ENCODE results near the gene INPP4B.

The INPP4B gene

DNA sequence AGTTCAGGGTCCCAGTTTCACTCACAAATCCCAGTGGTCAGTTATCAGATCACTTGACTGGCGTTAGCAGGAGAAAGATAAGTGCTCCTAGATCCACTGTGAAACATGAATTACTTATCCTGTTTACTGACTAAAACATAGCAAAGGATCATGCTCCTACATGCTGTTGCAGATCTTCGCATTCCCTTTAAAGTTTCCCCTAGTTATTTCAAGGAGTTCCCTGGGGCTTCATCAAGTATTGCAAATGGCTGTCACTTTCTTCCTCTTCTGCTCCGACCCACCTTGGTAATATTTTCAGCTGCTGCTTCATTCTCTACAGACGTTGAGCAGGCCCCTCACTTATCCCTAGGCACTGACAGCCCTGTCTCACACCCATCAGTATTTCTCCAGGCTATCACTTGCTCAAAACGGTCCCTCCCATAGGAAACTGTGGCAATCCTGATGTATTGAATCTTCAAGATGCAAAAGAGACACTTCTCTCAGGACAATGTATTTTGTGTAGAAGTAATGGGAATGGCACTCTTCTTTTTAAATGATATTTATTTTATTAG is 466.0 kb downstream of the INPP4B start:
- H3K27ac Mint-ChIP-seq, result peak overlapping the region; percentile 66
- H3K4me1 Mint-ChIP-seq, result peaks cover 41% of the 10 kb centered on the region
- H3K36me3 Mint-ChIP-seq, result peaks cover 31% of the 10 kb centered on the region
- H3K9me3 Mint-ChIP-seq, result no peaks in the 10 kb centered on the region
- no peak for DNase-seq (ENCODE audit: low spot score in 2 of 2)
- ATAC-seq, result no peak
- H3K4me3 Mint-ChIP-seq, result no peak overlapping the region

DNA sequence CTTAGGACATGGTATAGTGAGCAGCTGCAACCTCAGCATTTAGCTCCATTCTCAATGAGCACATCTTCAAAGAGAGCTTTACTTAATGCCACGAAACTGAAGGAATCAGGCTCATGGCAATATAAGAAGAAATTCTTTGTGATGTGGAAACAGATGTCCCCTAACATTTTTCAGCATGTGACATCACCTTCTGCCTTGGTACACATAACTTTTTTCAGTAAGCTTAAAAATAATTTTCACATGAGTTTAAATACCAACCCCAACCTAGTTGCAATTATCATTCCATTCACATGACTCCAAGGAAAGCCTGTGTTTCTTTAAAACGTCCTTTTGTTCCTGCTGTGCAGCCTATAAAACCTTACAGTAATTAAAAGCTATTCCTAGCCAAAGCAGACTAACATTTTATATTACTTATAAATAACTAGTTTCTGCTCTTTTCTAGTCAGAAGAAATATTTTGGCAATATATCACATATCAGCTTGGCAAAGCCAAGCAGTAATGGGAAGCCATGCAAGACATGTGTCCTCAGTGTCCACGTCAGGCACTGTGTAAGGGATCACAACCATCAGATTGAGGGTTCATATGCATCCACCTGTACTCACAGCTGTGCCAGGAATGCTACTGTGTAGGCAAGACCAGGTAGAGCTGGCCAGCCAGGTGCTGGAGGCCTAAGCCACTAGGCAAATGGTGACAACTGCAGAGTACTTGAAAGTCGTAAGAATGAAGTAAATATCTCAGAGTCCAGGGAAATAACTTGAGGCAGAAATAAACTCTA is 466.6 kb downstream of the INPP4B start:
- H3K9me3 Mint-ChIP-seq, result no peaks in the 10 kb centered on the region
- H3K36me3 Mint-ChIP-seq, result peaks cover 31% of the 10 kb centered on the region
- ATAC-seq (no peak), DNase-seq (ENCODE audit: low spot score in 2 of 2) (no peak)
- H3K4me3 Mint-ChIP-seq, result no peak overlapping the region
- H3K4me1 Mint-ChIP-seq, result peaks cover 47% of the 10 kb centered on the region
- peak overlapping the region; percentile 66 for H3K27ac Mint-ChIP-seq

DNA sequence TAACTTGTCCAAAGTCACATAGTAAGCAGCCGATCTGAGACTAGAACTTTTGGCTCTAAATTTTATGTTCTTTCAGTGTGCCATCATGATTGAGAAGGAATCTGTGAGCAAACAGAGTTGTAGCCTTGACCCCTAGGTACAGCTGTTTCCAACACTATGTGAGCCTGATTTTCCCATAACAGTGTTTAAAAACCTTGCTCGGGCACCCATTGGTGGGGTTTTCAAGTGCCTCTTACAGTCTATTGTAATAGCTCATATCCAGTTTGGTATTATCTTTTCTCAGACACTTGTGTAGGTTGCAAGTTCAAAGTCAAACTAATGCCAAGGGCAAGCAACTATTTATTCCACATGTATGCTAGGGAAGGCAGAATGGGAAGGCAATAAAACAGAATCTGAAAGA is 467.9 kb downstream of the INPP4B start:
- Mint-ChIP-seq H3K36me3 (peaks cover 25% of the 10 kb centered on the region), H3K4me1 (peaks cover 36% of the 10 kb centered on the region), H3K9me3 (no peaks in the 10 kb centered on the region), H3K4me3 (peak overlapping the region; percentile 53), H3K27ac (peak overlapping the region; percentile 88)
- no peak for DNase-seq (ENCODE audit: low spot score in 2 of 2)
- ATAC-seq, result no peak

DNA sequence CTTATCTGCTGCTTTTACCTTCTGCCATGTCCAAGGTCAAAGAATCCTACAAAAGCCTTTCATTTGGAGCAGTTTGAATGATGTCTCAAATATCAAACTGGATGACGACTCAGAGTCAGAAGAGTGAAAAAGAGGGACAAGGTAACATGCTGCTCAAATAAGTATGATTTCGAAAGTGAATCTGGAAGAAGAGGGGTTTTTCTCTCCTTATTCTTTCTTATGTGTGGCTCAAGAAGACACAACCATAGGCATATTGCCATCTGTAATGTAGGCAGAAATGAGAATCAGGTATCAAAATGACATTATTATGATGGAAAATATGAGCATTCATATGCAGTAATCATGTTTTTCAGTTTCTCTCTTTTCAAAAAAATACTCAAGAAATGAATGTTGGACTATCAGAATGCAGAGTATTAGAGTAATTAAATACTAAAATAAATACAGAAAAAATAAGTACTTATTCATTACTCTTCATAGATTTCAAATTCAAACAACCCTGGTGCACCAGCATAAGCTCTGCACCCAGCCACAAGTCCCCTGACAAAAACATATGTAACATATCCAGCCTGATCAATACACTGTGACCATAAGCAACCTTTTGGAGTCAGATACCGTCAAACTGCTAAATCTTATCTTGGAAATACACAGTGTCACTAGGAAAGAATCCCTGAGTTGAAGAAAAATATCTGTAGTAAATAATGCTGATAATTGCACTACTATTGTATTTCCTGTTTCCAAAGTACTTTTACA is 468.6 kb downstream of the INPP4B start:
- peak overlapping the region; percentile 53 for H3K4me3 Mint-ChIP-seq
- H3K36me3 Mint-ChIP-seq, result peaks cover 21% of the 10 kb centered on the region
- peak overlapping the region; percentile 88 for H3K27ac Mint-ChIP-seq
- peaks cover 40% of the 10 kb centered on the region for H3K4me1 Mint-ChIP-seq
- DNase-seq (ENCODE audit: low spot score in 2 of 2) (no peak), ATAC-seq (peak; percentile 94)
- H3K9me3 Mint-ChIP-seq, result no peaks in the 10 kb centered on the region

DNA sequence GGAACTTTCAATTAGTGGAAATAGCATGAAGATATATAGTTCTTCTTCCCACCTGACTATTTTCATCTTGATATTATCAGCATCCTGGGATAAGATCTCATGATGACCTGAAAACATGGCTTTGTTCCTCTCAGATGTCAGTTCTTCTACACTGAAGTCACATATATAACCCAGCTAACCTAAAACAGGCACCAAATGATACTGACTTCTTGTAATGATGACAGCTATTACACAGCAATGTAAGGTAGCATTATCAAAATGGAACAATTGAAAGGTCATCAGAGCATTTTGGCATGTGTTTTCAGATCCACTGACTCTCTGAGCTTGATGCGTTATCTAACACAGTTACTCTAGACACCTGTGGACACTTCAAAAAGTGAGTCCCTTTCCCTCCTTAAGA is 469.9 kb downstream of the INPP4B start:
- Mint-ChIP-seq H3K4me3 (peak overlapping the region; percentile 53), H3K27ac (peak overlapping the region; percentile 88), H3K36me3 (peaks cover 10% of the 10 kb centered on the region)

DNA sequence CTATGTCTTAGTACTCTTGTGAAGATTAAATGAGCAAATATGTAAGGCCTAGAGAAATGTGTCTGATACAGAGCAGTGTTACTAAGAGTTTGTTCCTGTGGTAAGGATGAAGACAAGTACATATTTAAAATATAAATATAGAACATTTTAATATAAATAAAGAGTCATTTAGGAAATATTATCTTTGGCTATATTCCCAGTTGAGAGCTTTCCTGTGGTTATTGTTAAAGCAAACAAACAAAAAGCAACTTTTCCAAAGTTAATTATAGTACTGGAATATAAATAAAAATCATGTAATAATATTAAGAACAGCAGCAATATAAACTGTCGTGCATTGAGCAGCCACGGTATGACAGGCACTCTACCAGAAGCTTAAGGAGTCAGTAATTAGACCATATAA is 472.5 kb downstream of the INPP4B start:
- H3K36me3 Mint-ChIP-seq, result peaks cover 12% of the 10 kb centered on the region
- H3K9me3 Mint-ChIP-seq, result peaks cover 6% of the 10 kb centered on the region
- DNase-seq (ENCODE audit: low spot score in 2 of 2) (no peak), ATAC-seq (no peak)
- H3K4me3 Mint-ChIP-seq, result no peak overlapping the region
- no peak overlapping the region for H3K27ac Mint-ChIP-seq
- peaks cover 47% of the 10 kb centered on the region for H3K4me1 Mint-ChIP-seq

More for the DNA sequence above, 469.9 kb downstream of the INPP4B start:
- peak; percentile 49 for ATAC-seq
- Mint-ChIP-seq H3K9me3 (peaks cover under 1% of the 10 kb centered on the region), H3K4me1 (peaks cover 52% of the 10 kb centered on the region)
- no peak for DNase-seq (ENCODE audit: low spot score in 2 of 2)

DNA sequence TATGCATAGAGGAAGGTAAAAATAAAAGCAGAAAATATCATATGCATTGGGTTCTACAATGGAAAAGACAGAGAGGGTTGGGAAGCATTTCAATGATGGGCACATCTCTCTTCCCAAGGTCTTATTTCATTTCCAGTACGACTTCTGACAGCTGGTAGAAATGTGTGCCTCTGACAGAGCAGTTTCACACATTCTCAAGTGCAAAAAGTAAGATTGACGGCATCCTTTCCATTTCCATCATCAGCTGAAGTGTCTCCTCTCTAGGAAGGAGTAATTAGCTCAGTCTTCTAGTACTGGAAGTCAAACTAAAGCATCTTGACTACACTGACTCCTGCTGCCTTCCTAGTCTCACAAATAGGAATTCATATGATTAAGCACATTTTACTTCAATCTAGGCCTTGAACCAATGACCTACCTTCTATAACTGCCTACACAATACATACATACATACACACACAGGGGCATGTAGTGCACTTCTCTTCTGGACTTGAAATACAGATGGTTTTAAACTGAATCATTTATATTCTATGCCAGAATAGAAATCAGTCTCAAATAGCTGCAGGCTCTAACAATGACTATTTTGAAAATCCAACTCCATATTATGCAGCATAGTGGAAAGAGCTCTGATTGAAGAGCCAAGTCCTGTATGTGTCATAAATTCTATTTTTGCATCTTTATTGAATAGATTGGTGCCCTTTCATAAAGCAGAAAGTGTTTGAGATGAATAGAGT is 473.4 kb downstream of the INPP4B start:
- Mint-ChIP-seq H3K4me1 (peaks cover 45% of the 10 kb centered on the region), H3K9me3 (peaks cover 6% of the 10 kb centered on the region), H3K36me3 (peaks cover 14% of the 10 kb centered on the region), H3K4me3 (peak overlapping the region; percentile 10), H3K27ac (peak overlapping the region; percentile 27)
- ATAC-seq (peak; percentile 25), DNase-seq (ENCODE audit: low spot score in 2 of 2) (no peak)

DNA sequence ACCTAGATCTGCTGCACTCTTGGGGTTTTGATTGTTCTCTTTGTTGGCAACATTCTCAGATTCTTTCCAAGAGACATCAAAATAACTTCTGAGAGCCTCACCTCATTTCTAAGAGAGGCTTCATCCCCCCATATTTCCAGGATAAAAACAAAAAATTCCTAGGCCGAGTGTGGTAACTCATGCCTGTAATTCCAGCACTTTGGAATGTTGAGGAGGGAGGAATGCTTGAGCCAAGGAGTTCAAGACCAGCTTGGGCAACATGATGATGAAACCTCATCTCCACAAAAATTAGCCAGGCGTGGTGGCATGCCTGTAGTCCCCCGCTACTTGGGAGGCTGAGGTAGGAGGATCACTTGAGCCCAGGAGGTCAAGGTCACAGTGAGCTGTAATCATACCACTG is 477.0 kb downstream of the INPP4B start:
- Mint-ChIP-seq H3K27ac (peak overlapping the region; percentile 43), H3K4me1 (peaks cover 58% of the 10 kb centered on the region), H3K36me3 (peaks cover 7% of the 10 kb centered on the region), H3K9me3 (peaks cover 6% of the 10 kb centered on the region), H3K4me3 (peak overlapping the region; percentile 37)
- ATAC-seq, result no peak
- no peak for DNase-seq (ENCODE audit: low spot score in 2 of 2)

DNA sequence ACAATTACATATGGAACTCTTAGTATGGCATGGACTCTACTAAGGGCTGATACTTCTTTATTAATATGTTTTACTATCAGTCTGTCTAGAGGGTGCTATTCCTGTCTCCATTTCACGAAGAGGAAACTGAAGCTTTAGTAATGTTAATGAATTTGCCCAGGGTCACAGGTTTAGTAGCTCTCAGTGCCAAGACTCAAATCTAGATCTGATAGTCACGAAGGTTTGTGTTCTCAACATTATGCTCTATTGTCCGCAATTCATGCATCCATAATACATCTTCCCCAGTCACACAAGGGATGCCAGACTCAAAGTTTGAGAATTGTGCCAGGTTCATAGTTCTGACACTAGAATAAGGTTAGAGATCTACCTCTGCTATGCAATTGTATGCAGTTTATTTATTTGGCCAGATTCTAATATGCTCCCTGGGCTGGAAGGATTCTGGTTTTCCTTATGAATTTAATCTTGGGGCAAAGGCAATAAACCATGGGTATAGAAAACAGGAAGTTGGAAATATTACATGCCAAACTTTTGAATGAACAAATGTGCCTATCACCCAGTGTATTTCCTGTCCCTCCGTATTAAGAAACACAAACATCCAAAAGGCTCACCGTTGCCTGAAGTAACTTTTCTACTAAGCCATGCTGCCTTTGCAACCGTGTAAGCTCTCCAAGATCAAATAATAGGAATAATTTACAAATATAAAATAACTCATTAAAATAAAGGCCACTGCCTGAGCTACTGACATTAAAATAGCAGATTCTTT is 478.5 kb downstream of the INPP4B start:
- Mint-ChIP-seq H3K4me3 (peak overlapping the region; percentile 9), H3K27ac (no peak overlapping the region), H3K4me1 (peaks cover 59% of the 10 kb centered on the region), H3K9me3 (peaks cover 6% of the 10 kb centered on the region), H3K36me3 (peaks cover 13% of the 10 kb centered on the region)
- no peak for DNase-seq (ENCODE audit: low spot score in 2 of 2)
- ATAC-seq, result no peak

DNA sequence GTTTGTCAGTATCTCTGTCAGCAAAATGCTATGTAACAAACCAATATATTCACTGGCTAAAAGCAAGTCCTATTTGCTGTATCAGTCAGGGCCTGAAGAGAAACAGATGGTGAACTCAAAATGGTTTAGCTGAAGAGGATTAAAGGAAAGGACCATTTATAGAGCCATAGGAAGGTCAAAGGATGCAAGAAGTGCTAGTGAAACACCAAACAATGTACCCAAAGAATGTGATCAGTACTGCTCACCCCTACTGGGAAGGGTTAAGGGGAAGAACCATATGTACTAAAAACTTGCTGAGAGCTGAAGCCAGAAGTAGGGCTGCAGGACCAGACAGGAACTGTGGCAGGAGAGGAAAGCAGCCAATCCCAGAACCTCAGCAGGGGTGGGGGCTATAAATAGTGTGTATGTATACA is 479.3 kb downstream of the INPP4B start:
- no peak for DNase-seq (ENCODE audit: low spot score in 2 of 2)
- Mint-ChIP-seq H3K4me1 (peaks cover 59% of the 10 kb centered on the region), H3K36me3 (peaks cover 21% of the 10 kb centered on the region), H3K27ac (no peak overlapping the region), H3K4me3 (peak overlapping the region; percentile 2), H3K9me3 (peaks cover 10% of the 10 kb centered on the region)
- ATAC-seq, result peak; percentile 42

DNA sequence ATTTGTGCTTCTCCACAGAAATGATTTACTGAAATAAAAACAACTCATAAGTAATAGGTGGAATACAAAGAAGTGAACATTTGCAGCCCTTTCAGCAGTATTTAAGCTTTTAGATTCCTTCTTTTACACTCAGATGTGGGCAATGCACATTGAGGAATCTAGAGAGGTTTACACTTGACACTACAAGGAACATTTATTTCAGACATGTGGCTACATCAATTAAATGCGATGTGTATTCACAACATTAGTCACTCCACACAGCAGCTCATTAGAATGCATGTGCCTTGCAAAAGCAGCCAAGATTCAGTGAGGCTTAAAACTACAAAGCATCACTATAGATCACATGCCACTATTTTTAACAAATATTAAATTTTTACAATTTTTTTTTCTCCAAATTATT is 480.7 kb downstream of the INPP4B start:
- no peak for ATAC-seq
- H3K27ac Mint-ChIP-seq, result no peak overlapping the region
- peaks cover 21% of the 10 kb centered on the region for H3K36me3 Mint-ChIP-seq
- no peak overlapping the region for H3K4me3 Mint-ChIP-seq
- peaks cover 5% of the 10 kb centered on the region for H3K9me3 Mint-ChIP-seq
- peaks cover 56% of the 10 kb centered on the region for H3K4me1 Mint-ChIP-seq
- no peak for DNase-seq (ENCODE audit: low spot score in 2 of 2)

DNA sequence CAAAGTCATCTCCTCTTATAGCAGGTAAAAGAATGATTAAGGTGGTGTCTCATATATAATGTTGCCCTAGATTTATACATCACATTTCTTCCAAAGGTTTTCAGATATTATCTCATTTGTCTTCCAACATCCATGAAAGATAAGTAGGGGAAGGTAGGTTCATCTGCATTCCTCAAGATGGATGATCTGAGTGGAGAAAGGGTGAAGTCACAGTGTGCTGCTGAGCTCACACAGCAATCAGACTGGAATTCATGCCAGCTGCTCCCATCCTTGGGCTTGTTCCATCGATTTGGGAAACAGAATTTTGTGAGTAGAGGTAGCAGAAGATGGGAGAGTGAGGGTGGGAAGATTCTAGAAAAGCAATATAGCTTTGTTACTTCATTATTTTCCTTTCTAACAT is 482.4 kb downstream of the INPP4B start:
- Mint-ChIP-seq H3K4me3 (no peak overlapping the region), H3K4me1 (peaks cover 57% of the 10 kb centered on the region), H3K36me3 (peaks cover 17% of the 10 kb centered on the region), H3K9me3 (peaks cover 5% of the 10 kb centered on the region), H3K27ac (no peak overlapping the region)
- ATAC-seq (no peak), DNase-seq (ENCODE audit: low spot score in 2 of 2) (no peak)

DNA sequence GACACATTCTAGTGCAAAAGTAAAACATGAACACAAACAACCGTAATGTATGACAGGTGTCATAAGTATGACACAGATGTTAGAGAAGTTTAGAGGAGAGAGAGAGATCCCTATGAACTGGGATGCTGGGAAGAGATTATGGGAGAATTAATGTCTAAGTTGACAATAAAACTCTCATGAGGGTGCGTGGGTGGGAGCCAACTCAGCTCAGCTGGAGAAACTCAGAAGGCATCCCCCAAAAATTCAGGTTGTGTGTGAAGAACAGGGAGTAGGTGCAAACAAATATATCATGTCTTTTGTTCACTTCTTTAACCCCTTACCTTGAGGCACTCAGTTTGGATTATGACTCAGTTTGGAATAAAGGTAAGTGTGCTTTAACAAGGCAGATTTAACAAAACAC is 484.1 kb downstream of the INPP4B start:
- Mint-ChIP-seq H3K9me3 (peaks cover 5% of the 10 kb centered on the region), H3K4me3 (no peak overlapping the region), H3K36me3 (peaks cover 14% of the 10 kb centered on the region), H3K27ac (peak overlapping the region; percentile 10), H3K4me1 (peaks cover 48% of the 10 kb centered on the region)
- ATAC-seq, result no peak
- no peak for DNase-seq (ENCODE audit: low spot score in 2 of 2)

DNA sequence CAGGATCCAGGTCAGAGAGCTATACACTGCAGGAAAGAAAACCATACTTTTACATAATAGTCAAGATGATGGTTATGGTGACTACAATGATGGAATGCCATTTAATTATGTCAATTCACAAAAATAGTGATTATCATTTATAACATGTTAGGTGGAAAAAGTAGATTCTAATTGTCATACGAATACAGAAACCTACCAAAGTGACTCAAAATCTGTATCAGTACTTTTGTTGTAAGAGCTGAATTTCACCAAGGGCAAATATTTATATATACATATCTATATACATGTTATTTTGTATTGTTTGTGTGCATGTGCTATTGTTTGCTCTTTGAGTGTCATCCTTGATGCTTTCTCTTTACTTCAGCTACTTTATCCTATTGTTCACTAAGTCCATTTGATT is 485.4 kb downstream of the INPP4B start:
- no peak for DNase-seq (ENCODE audit: low spot score in 2 of 2)
- no peak overlapping the region for H3K4me3 Mint-ChIP-seq
- H3K27ac Mint-ChIP-seq, result no peak overlapping the region
- H3K36me3 Mint-ChIP-seq, result peaks cover 14% of the 10 kb centered on the region
- peak; percentile 51 for ATAC-seq
- peaks cover 5% of the 10 kb centered on the region for H3K9me3 Mint-ChIP-seq
- H3K4me1 Mint-ChIP-seq, result peaks cover 55% of the 10 kb centered on the region
